GM12878 (cell line): ENCODE results near the gene ATXN1. TPM values are rescaled to one million over a fixed set of nuclear protein-coding genes. Genes with fewer than 3 reads are reported as not detected.

Experiments
- ATF3 ChIP-seq: IDR thresholded peaks from 2 replicates; pipeline ENCODE4 v1.6.1; 2011; ENCODE audit warnings: low read depth, mild to moderate bottlenecking, low read length, moderate library complexity, borderline replicate concordance; ENCODE audit errors: extremely low read depth
- ATF7 ChIP-seq: fragments of 450-650 bp; IDR thresholded peaks from 2 replicates; pipeline ENCODE4 v1.6.1; 2016; ENCODE audit warnings: low read depth, mild to moderate bottlenecking
- BHLHE40 ChIP-seq, 2 experiments: fragments of 450-650 bp in 1 of 2; IDR thresholded peaks; 2 replicates each; pipeline ENCODE4 v1.6.1; 2011 to 2017; ENCODE audit warnings: low read depth in 2 of 2, borderline replicate concordance in 1 of 2, improper control_type of control experiment in 1 of 2, low read length in 1 of 2, mild to moderate bottlenecking in 1 of 2
- BMI1 ChIP-seq: fragments of 450-650 bp; IDR thresholded peaks from 2 replicates; pipeline ENCODE4 v1.6.1; 2016; ENCODE audit warnings: mild to moderate bottlenecking, moderate library complexity, borderline replicate concordance
- CHD2 ChIP-seq: IDR thresholded peaks from 2 replicates; pipeline ENCODE4 v1.6.1; 2011; ENCODE audit warnings: low read depth, low read length, improper control_type of control experiment, borderline replicate concordance
- DPF2 ChIP-seq: fragments of 450-650 bp; IDR thresholded peaks from 2 replicates; pipeline ENCODE4 v1.6.1; 2017; ENCODE audit warnings: mild to moderate bottlenecking
- EED ChIP-seq: sonication (generic); IDR thresholded peaks from 2 replicates; pipeline ENCODE4 v1.6.1; 2016; ENCODE audit warnings: antibody characterized with exemption, low read depth
- EZH2 ChIP-seq: IDR thresholded peaks from 2 replicates; pipeline ENCODE4 v1.6.1; 2012; ENCODE audit warnings: low read depth, mild to moderate bottlenecking, control low read depth, inconsistent platforms, low read length, borderline replicate concordance; ENCODE audit not compliant: control insufficient read depth
- KLF5 ChIP-seq: fragments of 450-650 bp; IDR thresholded peaks from 2 replicates; pipeline ENCODE4 v1.6.1; 2014; ENCODE audit warnings: mild to moderate bottlenecking; ENCODE audit not compliant: partially characterized antibody
- MEF2A ChIP-seq: IDR thresholded peaks from 2 replicates; pipeline ENCODE4 v1.6.1; 2011; ENCODE audit warnings: low read depth, mild to moderate bottlenecking, low read length, moderate library complexity; ENCODE audit not compliant: insufficient read depth
- MXI1 ChIP-seq: fragments of 150-350 bp; IDR thresholded peaks from 2 replicates; pipeline ENCODE4 v1.6.1; 2011; ENCODE audit warnings: low read depth, mild to moderate bottlenecking, inconsistent platforms, low read length, improper control_type of control experiment
- NFIC ChIP-seq: IDR thresholded peaks from 2 replicates; pipeline ENCODE4 v1.6.1; 2012; ENCODE audit warnings: low read depth, mild to moderate bottlenecking, inconsistent platforms, low read length, moderate library complexity
- NFYB ChIP-seq: IDR thresholded peaks from 2 replicates; pipeline ENCODE4 v1.6.1; 2011; ENCODE audit warnings: low read depth, mild to moderate bottlenecking, low read length, improper control_type of control experiment, moderate library complexity; ENCODE audit not compliant: insufficient read depth
- RCOR1 ChIP-seq: conservative IDR thresholded peaks from 2 replicates; pipeline ENCODE4 v1.6.1; 2012; ENCODE audit warnings: low read depth, low read length, improper control_type of control experiment
- RUNX3 ChIP-seq: IDR thresholded peaks from 2 replicates; pipeline ENCODE4 v1.6.1; 2012; ENCODE audit warnings: low read length, inconsistent platforms
- SPI1 ChIP-seq: IDR thresholded peaks from 2 replicates; pipeline ENCODE4 v1.6.1; 2011; ENCODE audit warnings: low read depth, mild to moderate bottlenecking, low read length, moderate library complexity, borderline replicate concordance; ENCODE audit not compliant: insufficient read depth
- SREBF1 ChIP-seq: IDR thresholded peaks from 2 replicates; pipeline ENCODE4 v1.6.1; 2012; ENCODE audit warnings: mild to moderate bottlenecking, low read length
- SRF ChIP-seq, 2 experiments: IDR thresholded peaks; 2 replicates each; pipeline ENCODE4 v1.6.1; 2011; ENCODE audit warnings: low read depth in 2 of 2, low read length in 2 of 2, mild to moderate bottlenecking in 1 of 2, moderate library complexity in 1 of 2
- TCF12 ChIP-seq: IDR thresholded peaks from 2 replicates; pipeline ENCODE4 v1.6.1; 2011; ENCODE audit warnings: low read depth, mild to moderate bottlenecking, low read length
- TCF7 ChIP-seq: IDR thresholded peaks from 2 replicates; pipeline ENCODE4 v1.6.1; 2014; ENCODE audit warnings: antibody characterized with exemption, borderline replicate concordance
- ZNF24 ChIP-seq: fragments of 450-650 bp; IDR thresholded peaks from 2 replicates; pipeline ENCODE4 v1.6.1; 2017; ENCODE audit warnings: antibody characterized with exemption, mild to moderate bottlenecking
- ZNF592 ChIP-seq: fragments of 450-650 bp; IDR thresholded peaks from 2 replicates; pipeline ENCODE4 v1.6.1; 2017; ENCODE audit warnings: mild to moderate bottlenecking, moderate library complexity
- ZNF687 ChIP-seq: fragments of 450-650 bp; IDR thresholded peaks from 2 replicates; pipeline ENCODE4 v1.6.1; 2017; ENCODE audit warnings: mild to moderate bottlenecking, moderate library complexity
- polyA plus RNA-seq, 11 experiments: library from polyadenylated mRNA; depleted of rRNA in 4 of 11; unstranded in 6 of 11; stranded (reverse) in 5 of 11; fragments of >200 nt; fragmentation: Nextera tagmentation in 4 of 11; fragmentation: Illumina TruSeq in 1 of 11; extraction: Ambion mirVana in 4 of 11; extraction: Trizol in 1 of 11; gene quantifications; 1 replicate in 1 of 11; 2 replicates in 10 of 11; pipeline versions ENCODE4 v1.2.1 to v1.2.3, GENCODE V29; 2011 to 2016; ENCODE audit warnings: inconsistent platforms in 2 of 11, missing spikeins in 2 of 11, low read depth in 1 of 11
- total RNA-seq, 4 experiments: library from RNA; depleted of rRNA in 3 of 4; stranded (reverse); fragments of >200 nt in 3 of 4; fragmentation: Illumina TruSeq in 1 of 4; extraction: Trizol in 1 of 4; gene quantifications; 2 replicates each; pipeline versions ENCODE4 v1.2.1 to v1.2.3, GENCODE V29; 2013 to 2021

ATXN1 gene
- total and polyA plus RNA-seq, 10 of the 15 experiments (the other 5 are each of a cell fraction or from before 2014, with no cell fraction given), result 12.2 to 51.2 (median 20.5) TPM

DNA sequence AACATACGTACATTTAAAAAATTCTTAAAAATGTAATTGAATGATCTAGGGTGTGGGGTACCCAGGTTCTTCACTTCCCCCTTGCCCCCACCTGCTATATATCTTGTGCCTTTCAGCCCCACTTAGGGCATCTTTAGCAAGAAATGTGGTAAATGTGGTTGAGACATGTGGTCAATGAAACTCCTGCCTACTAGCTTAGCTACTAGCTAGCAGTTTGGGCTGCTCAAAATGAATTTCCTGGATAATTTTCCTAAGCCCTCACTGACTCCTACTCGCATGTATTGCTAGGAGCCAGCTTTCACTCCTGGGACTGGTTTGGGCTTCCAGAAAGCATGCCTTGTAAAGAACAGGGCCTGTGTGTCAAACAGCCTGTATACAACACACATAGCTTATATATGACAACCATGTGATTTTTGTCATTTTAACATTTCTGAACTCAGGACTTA is 257.3 kb downstream of the ATXN1 start (continued):
- TF ChIP-seq MXI1 (peak; percentile 33; the same call in 1 of the 2 replicates), ATF3 (no peak), NFIC (peak; percentile 89), EED (peak; percentile 96), EZH2 (peak; percentile 85; the same call in 1 of the 2 replicates), BMI1 (peak; percentile 48; the same call in 1 of the 2 replicates), ATF7 (peak; percentile 37; the same call in 1 of the 2 replicates), SPI1 (peak; percentile 81; the same call in 1 of the 2 replicates), RCOR1 (0 out of 2 replicates have a peak, but pooled peaks have one; percentile 36), CHD2 (peak; percentile 49; the same call in 1 of the 2 replicates), ZNF24 (0 out of 2 replicates have a peak, but pooled peaks have one; percentile 49), SREBF1 (no peak), SRF (IDR thresholded peaks at IDR 0.05; ENCODE audit: low read depth in 2 of 2, low read length in 2 of 2) (no peak), TCF7 (peak; percentile 8; the same call in 1 of the 2 replicates), ZNF687 (peak; percentile 70), RUNX3 (peak; percentile 100), NFYB (no peak), ZNF592 (peak; percentile 75; the same call in 1 of the 2 replicates), MEF2A (0 out of 2 replicates have a peak, but pooled peaks have one; percentile 35), BHLHE40 (IDR thresholded peaks at IDR 0.05; ENCODE audit: borderline replicate concordance in 1 of 2, low read depth in 2 of 2, low read length in 1 of 2) (peak; percentile 75 to 77; a peak in 3 of 4 replicates), TCF12 (peak; percentile 71; the same call in 1 of the 2 replicates), KLF5 (peak; percentile 38), DPF2 (peak; percentile 86)
